ENCODE results near the gene EXOC2.

EXOC2 gene

DNA sequence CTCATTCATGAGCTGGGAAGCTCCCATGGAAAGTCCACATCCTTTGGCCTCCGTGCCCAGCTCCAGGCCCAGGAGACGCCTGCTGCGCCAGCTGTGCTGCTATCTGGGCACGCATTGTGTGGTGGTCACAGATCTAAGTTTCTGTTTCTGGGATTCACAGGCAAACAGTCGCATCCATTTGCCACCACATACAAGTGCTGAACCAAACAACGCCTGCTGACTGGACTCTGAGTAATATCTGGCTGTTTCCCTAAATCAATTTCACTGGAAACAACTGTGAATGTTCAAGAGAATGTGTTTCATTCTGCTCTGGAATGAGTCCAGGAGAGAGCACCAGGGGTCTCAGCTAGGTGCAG is 255.9 kb downstream of the EXOC2 start:
- no peak for FAIRE-seq

DNA sequence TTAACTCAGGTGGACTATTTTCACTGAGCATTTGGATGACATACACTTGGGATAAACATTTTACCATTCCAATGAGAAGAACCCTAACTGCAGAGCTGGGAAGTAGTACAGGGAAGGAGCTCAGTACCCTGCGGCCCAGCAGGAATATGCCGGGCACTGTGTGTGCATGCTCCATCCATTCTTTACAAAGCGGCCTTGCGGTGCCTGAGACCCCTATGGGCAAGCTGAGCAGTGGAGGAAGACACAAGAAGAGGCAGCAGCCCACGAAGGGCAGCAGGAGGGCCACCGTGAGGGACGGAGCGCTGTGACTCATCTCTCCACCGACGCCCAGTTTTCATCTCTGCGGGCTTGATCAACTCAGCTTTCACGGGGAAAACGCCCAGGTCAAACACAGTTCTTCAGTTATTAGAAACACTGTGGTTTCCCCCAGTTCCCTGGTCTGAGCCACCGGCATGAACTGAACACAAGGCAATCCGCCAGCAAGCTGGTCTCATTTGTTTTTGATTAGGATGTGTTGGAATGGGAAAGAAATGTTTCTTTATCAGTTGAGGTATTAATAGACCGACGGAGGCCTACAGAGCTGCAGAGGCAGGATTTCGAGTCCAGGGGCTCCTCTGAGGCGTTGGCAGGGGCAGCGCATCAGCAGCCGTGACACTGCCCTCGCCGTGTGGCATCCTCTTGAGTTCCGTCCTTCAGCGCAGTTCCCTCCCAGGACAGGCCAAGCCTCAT is 256.5 kb downstream of the EXOC2 start:
- no peak for FAIRE-seq

DNA sequence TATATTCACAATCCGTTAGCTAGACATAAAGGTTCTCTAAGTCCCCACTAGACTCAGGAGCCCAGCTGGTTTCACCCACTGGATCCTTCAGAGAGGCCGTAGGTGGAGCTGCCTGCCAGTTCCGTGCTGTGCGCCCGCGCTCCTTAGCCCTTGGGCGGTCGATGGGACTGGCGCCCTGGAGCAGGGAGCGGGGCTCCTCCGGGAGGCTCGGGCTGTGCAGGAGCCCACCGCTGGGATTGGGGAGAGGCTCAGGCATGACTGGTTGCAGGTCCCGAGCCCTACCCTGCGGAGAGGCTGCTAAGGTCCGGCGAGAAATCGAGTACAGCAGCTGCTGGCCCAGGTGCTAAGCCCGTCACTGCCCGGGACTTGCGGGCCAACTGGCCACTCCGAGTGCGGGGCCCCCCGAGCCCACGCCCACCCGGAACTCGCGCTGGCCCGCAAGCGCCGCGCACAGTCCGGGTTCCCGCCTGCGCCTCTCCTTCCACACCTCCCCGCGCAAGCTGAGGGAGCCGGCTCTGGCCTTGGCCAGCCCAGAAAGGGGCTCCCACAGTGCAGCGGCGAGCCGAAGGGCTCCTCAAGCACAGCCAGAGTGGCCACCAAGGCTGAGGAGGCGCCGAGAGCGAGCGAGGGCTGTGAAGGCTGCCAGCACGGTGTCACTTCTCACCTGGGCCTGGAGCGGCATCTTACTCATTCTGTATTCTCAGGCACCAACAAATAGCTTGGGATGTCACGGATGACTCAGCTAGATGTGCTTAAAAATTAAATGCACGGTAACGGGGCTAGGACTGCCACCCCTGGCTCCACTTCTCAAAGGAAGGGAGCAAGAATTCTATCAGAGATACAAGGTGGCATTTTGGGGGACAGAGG is 257.3 kb downstream of the EXOC2 start:
- no peak for FAIRE-seq
